Fibroblast of lung (primary cell): Measurements from ENCODE around the gene KDM5B. TPM values are rescaled to one million over a fixed set of nuclear protein-coding genes. Genes with fewer than 3 reads are reported as not detected.

Source experiments
- DNase-seq, 2 donors: peaks; one replicate each; pipeline versions ENCODE4 v3.0.0 to v3.0.0-alpha.2; 2010; ENCODE audit warnings: low read depth in 2 of 2
- H2AFZ ChIP-seq: 2 replicates; pipeline ENCODE4 v1.5.1; 2012; ENCODE audit warnings: low read length, control low read depth, inconsistent platforms
- H3K27ac ChIP-seq: 2 replicates; pipeline ENCODE4 v1.5.1; 2011; ENCODE audit warnings: low read length, control low read depth; ENCODE audit not compliant: insufficient read depth
- H3K27me3 ChIP-seq: 2 replicates; pipeline ENCODE4 v1.5.1; 2011; ENCODE audit warnings: mild to moderate bottlenecking, low read length; ENCODE audit not compliant: control insufficient read depth, insufficient read depth
- H3K36me3 ChIP-seq: 2 replicates; pipeline ENCODE4 v1.5.1; 2011; ENCODE audit warnings: low read length; ENCODE audit not compliant: control insufficient read depth, insufficient read depth
- H3K4me1 ChIP-seq: 2 replicates; pipeline ENCODE4 v1.5.1; 2011; ENCODE audit warnings: low read length; ENCODE audit not compliant: control insufficient read depth, insufficient read depth; ENCODE audit errors: extremely low read depth
- H3K4me2 ChIP-seq: 2 replicates; pipeline ENCODE4 v1.5.1; 2011; ENCODE audit warnings: low read length, control low read depth; ENCODE audit not compliant: insufficient read depth; ENCODE audit errors: extremely low read depth
- H3K4me3 ChIP-seq, 4 experiments: fragments of 200-600 bp in 1 of 4; sonication (generic) in 1 of 4; replicated peaks in 1 of 4; 2 replicates each; pipeline ENCODE4 v1.5.1; 2011 to 2016; ENCODE audit warnings: low read length in 4 of 4, low read depth in 3 of 4, mild to moderate bottlenecking in 3 of 4, control low read depth in 2 of 4, inconsistent platforms in 1 of 4, mixed read lengths in 1 of 4; ENCODE audit not compliant: insufficient read depth in 1 of 4; ENCODE audit errors: control extremely low read depth in 1 of 4
- H3K79me2 ChIP-seq: 2 replicates; pipeline ENCODE4 v1.5.1; 2012; ENCODE audit warnings: mild to moderate bottlenecking, low read length, inconsistent platforms; ENCODE audit not compliant: control insufficient read depth, insufficient read depth
- H3K9ac ChIP-seq: 2 replicates; pipeline ENCODE4 v1.5.1; 2011; ENCODE audit warnings: mild to moderate bottlenecking, low read length, control low read depth; ENCODE audit not compliant: insufficient read depth
- H3K9me3 ChIP-seq: 2 replicates; pipeline ENCODE4 v1.5.1; 2012; ENCODE audit warnings: low read depth, low read length; ENCODE audit not compliant: control insufficient read depth, insufficient read depth
- H4K20me1 ChIP-seq: 2 replicates; pipeline ENCODE4 v1.5.1; 2011; ENCODE audit warnings: low read length; ENCODE audit not compliant: control insufficient read depth, insufficient read depth; ENCODE audit errors: extremely low read depth
- CTCF ChIP-seq, 2 donors: IDR thresholded peaks in 1 of 2; conservative IDR thresholded peaks in 1 of 2; 1 replicate in 1 of 2; 2 replicates in 1 of 2; pipeline ENCODE4 v1.5.1; 2011 to 2012; ENCODE audit warnings: low read length in 2 of 2, control low read depth in 1 of 2, inconsistent platforms in 1 of 2, low read depth in 1 of 2, mild to moderate bottlenecking in 1 of 2
- EZH2 ChIP-seq: IDR thresholded peaks from 2 replicates; pipeline ENCODE4 v1.5.1; 2012; ENCODE audit warnings: low read length, control low read depth, mild to moderate bottlenecking; ENCODE audit errors: missing control alignments
- polyA plus RNA-seq, 2 donors: library from polyadenylated mRNA; depleted of rRNA in 1 of 2; stranded (reverse) in 1 of 2; unstranded in 1 of 2; fragments of >200 nt; gene quantifications; 2 replicates each; pipeline ENCODE4 v1.2.1, GENCODE V29; 2011 to 2012; ENCODE audit warnings: missing spikeins in 1 of 2
- total RNA-seq: library from RNA; depleted of rRNA; stranded (reverse); fragments of >200 nt; gene quantifications from 2 replicates; pipeline ENCODE4 v1.2.1, GENCODE V29; 2014

Gene KDM5B
- total and polyA plus RNA-seq, 2 donors (not counting 1 experiment from before 2014, with no cell fraction given), result 52.0 to 82.2 TPM

- TF ChIP-seq CTCF (conservative IDR thresholded peaks at IDR 0.05 in 1 of 2, IDR thresholded peaks at IDR 0.05 in 1 of 2; ENCODE audit: low read depth in 1 of 2, low read length in 2 of 2) (no peak), EZH2 (no peak)
- DNase-seq, result peak in 1 of 2 donors; percentile 27
- Histone ChIP-seq H3K9ac (no peak overlapping the region), H3K36me3 (peaks cover 10% of the 10 kb centered on the region), H3K4me3 (no peak overlapping the region), H3K79me2 (no peaks in the 10 kb centered on the region), H3K4me1 (no peaks in the 10 kb centered on the region), H3K27ac (no peak overlapping the region), H3K9me3 (no peaks in the 10 kb centered on the region), H3K27me3 (no peaks in the 10 kb centered on the region), H2AFZ (no peak overlapping the region), H4K20me1 (no peaks in the 10 kb centered on the region), H3K4me2 (no peak overlapping the region)
These were observed 42.5 kb downstream of the KDM5B start for GRCh38 chr1:202765721-202766120.

GRCh38 chr1:202762019-202762418, 46.2 kb downstream of the KDM5B start:
- no peaks in the 10 kb centered on the region for H3K9me3 ChIP-seq
- H3K27me3 ChIP-seq, result no peaks in the 10 kb centered on the region
- no peak overlapping the region for H3K9ac ChIP-seq
- no peak overlapping the region for H2AFZ ChIP-seq
- no peak overlapping the region for H3K27ac ChIP-seq
- H3K4me3 ChIP-seq, result no peak overlapping the region
- H3K4me2 ChIP-seq, result no peak overlapping the region
- TF ChIP-seq CTCF (conservative IDR thresholded peaks at IDR 0.05 in 1 of 2, IDR thresholded peaks at IDR 0.05 in 1 of 2; ENCODE audit: low read depth in 1 of 2, low read length in 2 of 2) (no peak), EZH2 (no peak)
- H3K79me2 ChIP-seq, result no peaks in the 10 kb centered on the region
- H3K36me3 ChIP-seq, result peaks cover 14% of the 10 kb centered on the region
- no peaks in the 10 kb centered on the region for H4K20me1 ChIP-seq
- no peak for DNase-seq
- H3K4me1 ChIP-seq, result no peaks in the 10 kb centered on the region

- Histone ChIP-seq H4K20me1 (no peaks in the 10 kb centered on the region), H3K27ac (no peak overlapping the region), H3K4me1 (no peaks in the 10 kb centered on the region), H3K4me2 (no peak overlapping the region), H3K27me3 (no peaks in the 10 kb centered on the region), H3K79me2 (no peaks in the 10 kb centered on the region), H3K9ac (no peak overlapping the region), H3K4me3 (no peak overlapping the region), H2AFZ (no peak overlapping the region), H3K36me3 (peaks cover 11% of the 10 kb centered on the region), H3K9me3 (no peaks in the 10 kb centered on the region)
- TF ChIP-seq EZH2, result no peak
- TF ChIP-seq CTCF (conservative IDR thresholded peaks at IDR 0.05 in 1 of 2, IDR thresholded peaks at IDR 0.05 in 1 of 2; ENCODE audit: low read depth in 1 of 2, low read length in 2 of 2), result no peak
- DNase-seq, result no peak
These were observed 47.6 kb downstream of the KDM5B start for GRCh38 chr1:202760589-202760988.
